Karpas-422 (cell line): ENCODE measurements around the gene FOXQ1. TPM values are rescaled to one million over a fixed set of nuclear protein-coding genes. Genes with fewer than 3 reads are reported as not detected.

Experiments used
- DNase-seq: peaks from one replicate; pipeline ENCODE4 v3.0.0-alpha.2; 2015
- H2AFZ ChIP-seq: fragments of 200-600 bp; sonication (generic); 2 replicates; pipeline ENCODE4 v1.6.1; 2014; ENCODE audit warnings: antibody characterized with exemption, low read length, mixed read lengths
- H3K27ac ChIP-seq: fragments of 200-600 bp; sonication (generic); 2 replicates; pipeline ENCODE4 v1.5.1; 2014; ENCODE audit warnings: mild to moderate bottlenecking, low read length, moderate library complexity
- H3K27me3 ChIP-seq: fragments of 200-600 bp; sonication (generic); 2 replicates; pipeline ENCODE4 v1.6.1; 2014; ENCODE audit warnings: low read length, mixed read lengths
- H3K36me3 ChIP-seq: fragments of 200-600 bp; sonication (generic); 2 replicates; pipeline ENCODE4 v1.6.1; 2014; ENCODE audit warnings: low read length, mixed read lengths; ENCODE audit not compliant: insufficient read depth
- H3K4me1 ChIP-seq: fragments of 200-600 bp; sonication (generic); 2 replicates; pipeline ENCODE4 v1.6.1; 2014; ENCODE audit warnings: mild to moderate bottlenecking, low read length, mixed read lengths
- H3K4me2 ChIP-seq: fragments of 200-600 bp; sonication (generic); 2 replicates; pipeline ENCODE4 v1.6.1; 2014; ENCODE audit warnings: low read length, low read depth, mild to moderate bottlenecking; ENCODE audit not compliant: poor library complexity, severe bottlenecking
- H3K4me3 ChIP-seq: fragments of 200-600 bp; sonication (generic); 2 replicates; pipeline ENCODE4 v1.5.1; 2014; ENCODE audit warnings: mild to moderate bottlenecking, antibody characterized with exemption, low read length, mixed read lengths
- H3K79me2 ChIP-seq: fragments of 200-600 bp; sonication (generic); 2 replicates; pipeline ENCODE4 v1.6.1; 2014; ENCODE audit warnings: mild to moderate bottlenecking, low read length, mixed read lengths
- H3K9ac ChIP-seq: fragments of 200-600 bp; sonication (generic); 2 replicates; pipeline ENCODE4 v1.6.0; 2014; ENCODE audit warnings: low read length
- H3K9me2 ChIP-seq: fragments of 200-600 bp; sonication (generic), shearing (Covaris generic); replicated peaks from 2 replicates; pipeline ENCODE4 v1.6.0; 2014; ENCODE audit warnings: mild to moderate bottlenecking, low read length, moderate library complexity; ENCODE audit not compliant: insufficient read depth
- H3K9me3 ChIP-seq: fragments of 300-700, 200-600 bp; sonication (generic); 2 replicates; pipeline ENCODE4 v1.6.1; 2014; ENCODE audit warnings: low read length, mixed read lengths
- H4K20me1 ChIP-seq: fragments of 200-600 bp; sonication (generic); 2 replicates; pipeline ENCODE4 v1.6.1; 2014; ENCODE audit warnings: mild to moderate bottlenecking, antibody characterized with exemption, low read length, low read depth; ENCODE audit not compliant: insufficient read depth
- total RNA-seq: library from RNA; depleted of rRNA; stranded (reverse); fragments of >200 nt; shearing (Covaris generic); gene quantifications from 2 replicates; pipeline ENCODE4 v1.2.3, GENCODE V29; 2014; ENCODE audit warnings: low replicate concordance

FOXQ1 gene
- total RNA-seq, 1 experiment from 2014 or later = not detected

- no peak overlapping the region for H2AFZ ChIP-seq
- no peaks in the 10 kb centered on the region for H3K79me2 ChIP-seq
- H3K4me3 ChIP-seq = no peak overlapping the region
- no peaks in the 10 kb centered on the region; the same call in 1 of the 2 replicates for H3K27me3 ChIP-seq
- no peak overlapping the region for H3K27ac ChIP-seq
- no peaks in the 10 kb centered on the region for H3K4me1 ChIP-seq
- no peaks in the 10 kb centered on the region for H3K9me3 ChIP-seq
- H3K9ac ChIP-seq = no peak overlapping the region
- H3K36me3 ChIP-seq = no peaks in the 10 kb centered on the region
- no peaks in the 10 kb centered on the region for H3K9me2 ChIP-seq
- H3K4me2 ChIP-seq = no peak overlapping the region
- DNase-seq = no peak
- H4K20me1 ChIP-seq = no peaks in the 10 kb centered on the region
These were observed 13.1 kb upstream of the FOXQ1 start for GRCh38 chr6:1298768-1299167.

- DNase-seq = no peak
- Histone ChIP-seq H3K4me3 (no peak overlapping the region), H3K4me1 (no peaks in the 10 kb centered on the region), H4K20me1 (no peaks in the 10 kb centered on the region), H3K9me2 (no peaks in the 10 kb centered on the region), H3K36me3 (no peaks in the 10 kb centered on the region), H2AFZ (no peak overlapping the region), H3K79me2 (no peaks in the 10 kb centered on the region), H3K9ac (no peak overlapping the region), H3K27me3 (no peaks in the 10 kb centered on the region; the same call in 1 of the 2 replicates), H3K27ac (no peak overlapping the region), H3K9me3 (no peaks in the 10 kb centered on the region), H3K4me2 (no peak overlapping the region)
These were observed 5.8 kb upstream of the FOXQ1 start for GRCh38 chr6:1306133-1306532.

GRCh38 chr6:1309366-1309765 lies 2.5 kb upstream of the FOXQ1 start:
- Histone ChIP-seq H3K79me2 (no peaks in the 10 kb centered on the region), H2AFZ (no peak overlapping the region), H3K9ac (no peak overlapping the region), H3K4me3 (no peak overlapping the region), H3K9me3 (no peaks in the 10 kb centered on the region), H3K4me2 (no peak overlapping the region), H4K20me1 (no peaks in the 10 kb centered on the region), H3K36me3 (no peaks in the 10 kb centered on the region), H3K9me2 (no peaks in the 10 kb centered on the region), H3K27me3 (no peaks in the 10 kb centered on the region), H3K27ac (no peak overlapping the region), H3K4me1 (no peaks in the 10 kb centered on the region)
- DNase-seq = no peak

- Histone ChIP-seq H3K9me3 (no peaks in the 10 kb centered on the region), H3K9ac (no peak overlapping the region), H4K20me1 (no peaks in the 10 kb centered on the region), H3K4me3 (no peak overlapping the region), H3K4me2 (no peak overlapping the region), H3K27me3 (no peaks in the 10 kb centered on the region), H3K79me2 (no peaks in the 10 kb centered on the region), H3K4me1 (no peaks in the 10 kb centered on the region), H3K36me3 (no peaks in the 10 kb centered on the region), H3K9me2 (no peaks in the 10 kb centered on the region), H3K27ac (no peak overlapping the region), H2AFZ (no peak overlapping the region)
- DNase-seq = no peak
These were observed 1.1 kb upstream of the FOXQ1 start for GRCh38 chr6:1310628-1311399.

- no peak overlapping the region for H3K4me3 ChIP-seq
- no peak overlapping the region for H2AFZ ChIP-seq
- no peak for DNase-seq
- H3K4me2 ChIP-seq = no peak overlapping the region
- H3K27me3 ChIP-seq = no peaks in the 10 kb centered on the region
- H3K9me2 ChIP-seq = no peaks in the 10 kb centered on the region
- no peak overlapping the region for H3K27ac ChIP-seq
- no peaks in the 10 kb centered on the region for H3K4me1 ChIP-seq
- H3K9ac ChIP-seq = no peak overlapping the region
- H3K79me2 ChIP-seq = no peaks in the 10 kb centered on the region
- no peaks in the 10 kb centered on the region for H3K36me3 ChIP-seq
- no peaks in the 10 kb centered on the region for H4K20me1 ChIP-seq
- H3K9me3 ChIP-seq = no peaks in the 10 kb centered on the region
These were observed 240 bp downstream of the FOXQ1 start for GRCh38 chr6:1312203-1312472.

- Histone ChIP-seq H4K20me1 (no peaks in the 10 kb centered on the region), H3K4me3 (no peak overlapping the region), H3K4me2 (no peak overlapping the region), H3K9me3 (no peaks in the 10 kb centered on the region), H3K9me2 (no peaks in the 10 kb centered on the region), H3K36me3 (no peaks in the 10 kb centered on the region), H3K4me1 (no peaks in the 10 kb centered on the region), H2AFZ (no peak overlapping the region), H3K79me2 (no peaks in the 10 kb centered on the region), H3K27ac (no peak overlapping the region), H3K9ac (no peak overlapping the region), H3K27me3 (no peaks in the 10 kb centered on the region)
- no peak for DNase-seq
These were observed 822 bp downstream of the FOXQ1 start for GRCh38 chr6:1312473-1313367.

GRCh38 chr6:1313384-1313766 lies 1.5 kb downstream of the FOXQ1 start:
- no peak overlapping the region for H3K9ac ChIP-seq
- no peak overlapping the region for H3K27ac ChIP-seq
- no peak overlapping the region for H3K4me2 ChIP-seq
- H3K79me2 ChIP-seq = no peaks in the 10 kb centered on the region
- no peaks in the 10 kb centered on the region for H4K20me1 ChIP-seq
- H3K27me3 ChIP-seq = no peaks in the 10 kb centered on the region
- no peak overlapping the region for H3K4me3 ChIP-seq
- H3K9me3 ChIP-seq = no peaks in the 10 kb centered on the region
- H2AFZ ChIP-seq = no peak overlapping the region
- no peaks in the 10 kb centered on the region for H3K4me1 ChIP-seq
- no peaks in the 10 kb centered on the region for H3K36me3 ChIP-seq
- no peak for DNase-seq
- no peaks in the 10 kb centered on the region for H3K9me2 ChIP-seq

GRCh38 chr6:1313767-1314503 lies 2.0 kb downstream of the FOXQ1 start:
- no peaks in the 10 kb centered on the region for H3K79me2 ChIP-seq
- H3K9ac ChIP-seq = no peak overlapping the region
- no peak overlapping the region for H3K4me3 ChIP-seq
- no peak for DNase-seq
- no peaks in the 10 kb centered on the region for H3K9me3 ChIP-seq
- no peak overlapping the region for H2AFZ ChIP-seq
- H3K27ac ChIP-seq = no peak overlapping the region
- H3K9me2 ChIP-seq = no peaks in the 10 kb centered on the region
- no peaks in the 10 kb centered on the region for H4K20me1 ChIP-seq
- no peaks in the 10 kb centered on the region for H3K4me1 ChIP-seq
- H3K4me2 ChIP-seq = no peak overlapping the region
- no peaks in the 10 kb centered on the region for H3K36me3 ChIP-seq
- no peaks in the 10 kb centered on the region for H3K27me3 ChIP-seq
